GM18517 (cell line): Measurements from ENCODE around the gene WDR35.
"Not testable (repeated sequence)": the region's sequence is repeated elsewhere in the genome, so short reads cannot be mapped to it uniquely, and the experiment has no call there.

Source experiments
- ATAC-seq: cut with Tn5 transposase; IDR thresholded peaks from one replicate; pipeline ENCODE4 v1.9.1; 2021; ENCODE audit warnings: mild to moderate bottlenecking, moderate library complexity; ENCODE audit not compliant: unreplicated experiment

The WDR35 gene

DNA sequence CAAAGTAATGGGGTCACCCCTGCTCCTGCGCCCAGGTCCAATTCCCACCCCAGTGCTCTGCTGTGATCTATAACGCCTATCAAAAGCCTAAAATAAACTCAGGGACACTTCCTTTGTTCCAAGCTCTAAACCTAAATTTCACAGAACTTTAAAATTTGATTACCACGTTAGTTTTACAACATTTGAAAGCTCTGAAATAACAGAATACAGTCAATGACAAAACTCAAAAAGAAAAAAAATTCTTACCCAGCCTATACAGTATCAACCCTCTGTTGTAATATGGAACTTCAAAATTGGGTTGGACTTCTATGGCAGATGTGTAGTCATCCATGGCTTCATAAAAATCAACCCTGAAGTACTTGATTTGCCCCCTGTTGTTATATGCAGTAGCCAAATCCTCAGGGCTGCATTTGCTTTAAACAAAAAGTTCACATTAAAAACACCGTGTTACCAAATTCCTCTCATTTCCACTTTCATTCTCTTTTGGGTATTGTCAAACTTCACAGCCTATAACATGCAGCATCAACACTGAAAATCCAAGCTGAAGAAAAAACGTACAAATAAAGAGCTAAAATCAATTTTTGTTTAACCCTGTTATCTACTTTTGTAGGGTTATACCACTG is 92.2 kb downstream of the WDR35 start:
- no peak for ATAC-seq

DNA sequence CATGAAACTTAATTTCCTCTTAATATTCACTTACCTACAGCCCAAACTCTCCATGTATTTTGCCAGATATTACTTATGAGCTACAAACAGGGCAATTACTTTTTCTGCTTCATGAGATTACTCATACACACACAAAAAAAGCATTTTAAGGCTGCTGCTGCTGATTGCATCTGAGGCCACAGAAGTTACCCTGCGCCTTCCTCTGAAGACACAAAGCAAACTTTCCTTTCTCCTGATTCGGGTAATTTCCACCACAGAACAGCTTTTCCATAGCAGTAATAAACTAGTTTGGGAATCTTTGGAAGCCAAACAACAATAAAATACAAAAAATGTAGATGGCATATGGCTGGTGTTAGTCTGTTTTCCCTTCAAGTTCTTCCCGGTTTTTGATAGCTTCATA is 94.4 kb downstream of the WDR35 start:
- ATAC-seq, result no peak

DNA sequence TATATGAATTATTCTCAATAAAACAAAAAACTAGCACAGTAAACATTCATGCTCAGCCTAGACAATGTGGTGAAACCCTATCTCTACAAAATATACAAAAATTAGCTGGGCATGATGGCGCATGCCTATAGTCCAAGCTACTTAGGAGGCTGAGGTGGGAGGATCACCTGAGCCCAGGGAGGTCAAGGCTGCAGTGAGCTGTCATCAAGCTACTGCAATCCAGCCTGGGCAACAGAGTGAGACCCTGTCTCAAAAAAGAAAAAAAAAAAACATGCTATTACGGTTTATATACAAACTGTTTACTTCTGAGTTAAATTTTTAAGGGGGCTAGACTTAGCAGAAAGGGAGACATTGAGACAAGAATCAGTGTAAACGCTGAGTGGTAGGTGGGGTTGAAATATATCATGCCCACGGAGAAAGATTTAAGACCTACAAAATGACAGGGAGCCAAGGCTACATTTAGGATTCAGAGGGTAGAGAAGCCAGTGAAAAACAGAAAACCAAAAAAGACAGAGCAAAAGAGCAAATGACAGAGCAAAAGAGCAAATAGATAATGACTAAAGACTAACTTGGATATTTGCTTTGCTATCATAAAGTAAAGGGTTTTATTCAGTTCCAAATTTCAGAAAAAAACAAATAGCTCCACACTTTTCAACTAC is 95.6 kb downstream of the WDR35 start:
- peak; percentile 27 for ATAC-seq

DNA sequence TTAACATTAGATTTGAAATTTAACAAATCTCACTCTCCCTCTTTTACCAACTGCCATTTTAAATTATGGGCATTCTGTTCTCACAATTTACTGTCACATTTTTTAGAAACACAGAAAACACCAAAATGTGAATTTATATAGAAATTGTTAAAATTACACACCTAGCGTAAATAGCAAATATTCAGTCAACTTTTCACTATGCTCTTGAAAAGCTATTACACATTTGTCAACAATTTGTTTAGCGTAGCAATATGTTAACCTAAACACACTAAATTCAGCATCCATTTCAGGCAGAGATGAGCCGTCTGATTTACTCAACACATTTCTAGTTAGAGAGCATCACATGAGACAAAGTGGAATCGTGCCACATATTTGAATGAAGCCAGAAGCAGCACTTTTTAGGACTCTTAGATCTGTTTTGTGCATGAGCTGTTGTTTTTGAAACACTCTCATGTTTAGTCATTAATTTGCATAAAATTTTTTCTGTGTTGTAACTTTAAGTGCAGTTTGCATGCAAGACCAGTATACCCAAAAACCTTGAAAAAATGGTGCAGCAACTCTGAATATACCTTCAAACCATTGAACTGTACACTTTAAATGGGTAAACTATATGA is 96.3 kb downstream of the WDR35 start:
- peak; percentile 77 for ATAC-seq

DNA sequence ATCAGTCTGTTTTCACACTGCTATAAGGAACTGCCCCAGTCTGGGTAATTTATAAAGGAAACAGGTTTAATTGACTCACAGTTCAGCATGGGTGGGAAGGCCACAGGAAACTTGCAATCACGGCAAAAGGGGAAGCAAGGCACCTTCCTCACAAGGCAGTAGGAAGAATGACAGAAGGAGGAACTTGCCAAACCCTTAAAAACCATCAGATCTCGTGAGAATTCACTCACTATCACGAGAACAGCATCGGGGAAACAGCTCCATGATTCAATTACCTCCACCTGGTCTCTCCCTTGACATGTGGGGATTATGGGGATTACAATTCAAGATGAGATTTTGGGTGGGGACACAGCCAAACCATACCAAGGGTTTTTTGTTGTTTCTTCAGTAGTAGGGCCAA is 97.9 kb downstream of the WDR35 start:
- not testable (repeated sequence) for ATAC-seq

DNA sequence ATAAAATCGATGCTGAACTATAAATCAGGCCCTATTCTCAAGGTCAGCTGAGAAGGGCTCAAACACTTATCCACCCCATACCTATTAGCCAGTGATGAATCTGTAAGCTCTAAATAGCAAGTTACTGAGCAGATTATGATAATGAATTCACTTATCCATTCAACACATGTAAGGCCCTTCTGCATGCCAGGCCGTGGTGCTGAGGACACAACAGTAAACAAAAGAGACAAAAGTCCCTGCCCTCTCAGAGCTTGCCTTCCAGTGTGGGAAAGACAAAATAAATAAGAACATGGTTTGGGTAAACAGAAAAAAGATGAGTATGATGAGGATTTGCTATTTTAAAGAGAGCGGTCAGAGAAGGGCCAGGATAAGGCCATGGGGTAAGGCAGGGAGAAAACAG is 99.8 kb downstream of the WDR35 start:
- no peak for ATAC-seq

DNA sequence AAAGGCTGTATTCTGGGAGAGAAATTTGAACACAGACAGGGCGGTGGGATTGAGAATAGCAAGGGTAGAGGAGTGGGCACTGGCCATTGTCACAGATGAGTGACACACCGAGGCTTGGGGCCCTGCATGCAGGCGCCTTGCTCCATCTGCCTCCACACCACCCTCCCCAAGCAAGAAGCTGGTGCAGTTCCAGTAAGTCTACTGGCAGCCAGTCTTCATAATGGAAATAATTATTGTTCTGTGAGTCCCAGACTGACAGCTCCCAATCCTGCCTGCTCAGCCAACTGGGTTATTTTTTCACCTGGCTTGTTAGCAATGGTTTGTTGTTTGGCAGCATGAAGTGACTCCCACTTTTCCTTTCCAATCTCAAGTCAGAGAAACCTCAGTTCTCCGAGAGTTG is 101.1 kb downstream of the WDR35 start:
- ATAC-seq, result no peak

DNA sequence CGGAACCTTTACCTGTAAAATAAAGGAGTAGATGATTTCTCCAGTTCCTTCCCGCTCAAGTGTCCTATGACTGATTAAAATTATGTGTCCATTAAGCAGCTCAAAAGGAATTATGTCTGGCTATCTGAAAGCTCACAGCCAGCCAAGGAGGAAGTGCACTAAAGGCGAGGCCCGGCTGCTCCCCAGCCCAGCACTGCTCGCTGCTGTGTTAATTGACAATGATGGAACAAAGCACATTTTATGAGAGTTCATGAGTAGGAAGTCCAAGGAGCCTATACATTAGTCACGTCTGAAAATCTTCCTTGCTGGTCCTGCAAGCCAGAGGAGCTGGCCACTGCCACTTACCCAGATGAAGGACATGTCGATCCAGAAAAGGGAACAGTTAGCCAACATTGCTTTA is 102.4 kb downstream of the WDR35 start:
- no peak for ATAC-seq

DNA sequence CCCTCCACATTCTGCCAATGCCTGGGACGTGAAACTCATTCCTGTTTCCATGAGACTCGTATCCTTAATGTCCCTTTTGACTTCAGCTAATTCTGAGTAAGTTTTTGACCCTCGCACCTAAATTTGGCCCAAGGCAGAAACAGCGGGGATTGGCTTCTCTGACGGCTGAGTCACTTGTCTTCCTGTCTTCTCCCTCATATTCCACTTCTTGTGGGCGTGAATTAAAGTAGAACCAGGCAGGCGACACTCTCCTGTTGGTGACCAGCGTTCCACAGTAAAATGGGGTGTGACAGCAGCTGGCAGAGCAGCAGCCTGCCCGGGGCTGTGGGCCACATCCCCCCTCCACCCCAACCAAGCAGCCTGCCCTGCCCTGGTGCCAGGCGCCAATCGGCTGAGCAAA is 103.6 kb downstream of the WDR35 start:
- no peak for ATAC-seq

DNA sequence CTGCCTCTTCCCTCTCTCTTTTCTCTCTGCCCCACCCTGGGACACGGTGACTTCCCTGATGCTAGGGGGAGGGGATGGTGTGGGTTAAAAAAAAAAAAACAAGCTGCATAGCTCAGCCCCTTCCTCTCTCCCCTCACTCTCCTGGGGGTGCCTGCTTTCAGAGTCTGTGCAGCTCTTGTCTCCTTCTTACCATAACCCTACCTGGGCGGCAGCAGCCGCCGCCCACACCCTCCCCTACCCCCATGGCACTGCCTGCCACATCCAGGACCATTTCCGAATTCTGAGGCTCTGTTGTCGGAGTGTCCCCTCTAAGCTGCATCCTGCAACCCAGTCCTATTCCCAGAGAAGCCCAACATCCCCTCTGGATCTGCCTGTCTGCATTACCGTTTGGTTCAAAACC is 104.1 kb downstream of the WDR35 start:
- no peak for ATAC-seq

DNA sequence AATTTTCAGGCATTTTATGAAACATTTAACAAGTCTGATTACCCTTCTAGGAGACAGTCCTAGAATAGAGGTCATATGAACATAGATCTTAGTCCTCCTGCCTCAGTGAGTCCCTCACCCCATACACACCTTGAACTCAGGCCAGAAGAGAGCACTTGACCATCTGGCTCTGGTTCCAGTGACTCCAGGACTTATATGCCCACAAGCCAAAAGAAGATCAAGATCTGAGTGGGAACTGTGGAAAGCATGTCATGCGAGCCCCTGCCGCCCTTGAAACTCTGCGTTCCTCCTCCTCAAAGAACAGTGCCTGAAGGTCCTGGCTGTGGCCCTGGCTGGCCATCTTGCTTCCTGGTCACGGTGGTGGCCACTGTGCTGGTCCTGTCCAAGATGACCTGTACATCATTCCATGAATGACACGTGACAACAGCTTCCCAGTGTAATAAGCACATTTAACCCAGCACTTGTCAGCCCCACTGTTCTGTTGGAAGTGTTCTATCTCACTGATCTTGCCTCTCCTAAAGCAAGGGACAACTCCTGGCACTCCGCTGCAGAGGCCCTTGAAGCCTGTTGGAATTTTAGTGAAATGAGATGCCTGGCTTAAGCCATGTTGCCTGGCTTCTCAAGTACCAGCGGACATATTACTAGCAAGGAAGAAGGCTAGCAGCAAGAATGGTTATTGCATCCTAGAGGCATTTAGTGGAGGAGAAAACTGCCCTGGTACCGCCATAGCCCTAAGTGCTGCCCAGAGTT is 105.8 kb downstream of the WDR35 start:
- ATAC-seq, result no peak

DNA sequence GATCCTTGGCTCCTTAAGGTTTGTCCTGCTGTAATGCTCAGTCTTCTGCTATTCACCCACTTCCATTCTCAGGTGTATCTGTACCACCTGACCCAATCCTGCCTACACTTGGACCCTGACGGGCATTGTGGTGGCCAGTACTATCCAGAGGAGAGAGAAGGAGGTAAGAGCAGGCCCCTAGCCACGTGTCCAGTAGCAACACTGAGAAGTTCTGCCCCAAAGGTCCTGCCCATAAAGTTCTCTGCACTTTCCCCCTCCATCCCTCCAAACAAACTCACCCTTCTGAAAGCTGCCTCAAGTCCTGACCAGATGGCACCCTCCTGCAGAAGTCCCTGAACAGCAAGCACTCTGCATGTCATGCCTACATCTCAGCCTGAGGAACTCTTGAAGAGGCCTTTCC is 106.4 kb downstream of the WDR35 start:
- no peak for ATAC-seq

DNA sequence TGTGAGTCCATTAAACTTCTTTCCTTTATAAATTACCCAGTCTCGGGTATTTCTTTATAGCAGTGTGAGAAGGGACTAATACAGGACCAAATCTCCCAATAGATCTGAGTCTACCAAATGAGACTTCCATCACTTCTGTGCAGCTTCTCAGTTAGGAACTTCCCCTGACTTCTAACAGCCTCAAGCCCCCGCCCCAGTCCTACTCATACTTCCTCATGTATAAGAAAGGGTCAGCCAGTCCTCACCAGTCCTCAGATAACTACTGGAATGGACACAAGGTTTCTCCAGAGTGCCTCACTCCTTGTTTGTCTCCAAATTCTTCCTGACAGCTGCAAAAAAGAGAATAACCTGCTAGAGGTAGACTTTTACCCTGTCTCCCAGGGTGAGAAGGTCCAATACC is 107.6 kb downstream of the WDR35 start:
- no peak for ATAC-seq

DNA sequence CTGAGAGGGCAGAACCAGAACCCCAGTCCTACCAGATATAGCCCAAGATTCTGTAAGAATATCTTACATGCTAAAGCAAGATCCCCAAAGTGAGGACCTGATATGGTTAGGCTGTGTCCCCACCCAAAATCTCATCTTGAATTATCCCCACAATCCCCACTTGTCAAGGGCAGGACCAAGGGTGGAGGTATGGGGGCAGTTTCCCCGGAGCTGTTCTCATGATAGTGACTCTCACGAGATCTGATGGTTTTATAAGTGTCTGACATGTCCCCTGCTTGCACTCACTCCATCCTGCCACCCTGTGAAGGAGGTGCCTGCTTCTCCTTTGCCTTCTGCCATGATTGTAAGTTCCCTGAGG is 108.0 kb downstream of the WDR35 start:
- no peak for ATAC-seq

DNA sequence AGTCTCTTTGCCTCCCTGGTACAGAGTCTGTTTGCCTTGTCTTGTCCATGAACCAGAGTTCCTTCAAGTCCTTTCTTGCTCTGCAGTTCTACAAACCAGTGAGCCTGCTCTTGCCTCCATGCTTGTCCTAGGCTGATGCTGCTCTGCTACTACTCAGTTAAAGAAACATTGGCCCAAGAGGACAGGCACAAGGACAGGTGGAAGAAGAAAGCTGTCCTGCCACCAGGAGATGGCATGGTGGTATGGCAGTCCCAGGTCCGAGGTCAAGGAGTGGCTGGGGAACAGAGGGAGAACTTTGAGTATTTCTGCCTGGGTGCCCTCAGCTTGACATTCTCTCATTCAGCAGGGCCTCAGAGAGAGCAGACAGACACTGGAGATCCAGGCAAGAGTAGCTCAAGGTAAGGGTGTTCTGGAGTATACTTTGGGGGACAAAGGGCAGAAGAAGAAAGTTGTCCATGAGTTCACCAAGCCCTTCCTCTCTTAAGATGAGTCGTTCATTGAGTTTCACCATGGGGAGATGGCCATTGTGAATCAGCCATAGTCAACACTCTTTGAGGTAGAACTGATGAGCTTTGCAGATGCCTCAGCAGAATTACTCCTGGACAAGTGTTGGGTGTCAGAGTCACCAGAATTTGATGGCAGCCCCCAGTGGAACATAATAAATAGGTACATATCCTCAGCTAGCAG is 108.5 kb downstream of the WDR35 start:
- ATAC-seq, result no peak

DNA sequence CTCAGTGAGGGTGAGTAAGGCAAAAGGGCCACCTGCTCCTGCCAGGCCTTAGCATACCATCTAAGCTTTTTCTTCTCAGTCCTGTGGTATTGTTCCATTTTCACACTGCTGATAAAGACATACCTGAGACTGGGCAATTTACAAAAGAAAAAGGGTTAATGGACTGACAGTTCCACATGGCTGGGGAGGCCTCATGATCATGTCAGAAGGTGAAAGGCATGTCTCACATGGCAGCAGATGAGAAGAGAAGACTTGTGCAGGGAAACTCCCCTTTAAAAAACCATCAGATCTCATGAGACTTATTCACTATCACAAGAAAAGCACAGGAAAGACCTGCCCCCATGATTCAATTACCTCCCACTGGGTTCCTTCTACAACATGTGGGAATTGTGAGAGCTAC is 109.7 kb downstream of the WDR35 start:
- ATAC-seq, result not testable (repeated sequence)

DNA sequence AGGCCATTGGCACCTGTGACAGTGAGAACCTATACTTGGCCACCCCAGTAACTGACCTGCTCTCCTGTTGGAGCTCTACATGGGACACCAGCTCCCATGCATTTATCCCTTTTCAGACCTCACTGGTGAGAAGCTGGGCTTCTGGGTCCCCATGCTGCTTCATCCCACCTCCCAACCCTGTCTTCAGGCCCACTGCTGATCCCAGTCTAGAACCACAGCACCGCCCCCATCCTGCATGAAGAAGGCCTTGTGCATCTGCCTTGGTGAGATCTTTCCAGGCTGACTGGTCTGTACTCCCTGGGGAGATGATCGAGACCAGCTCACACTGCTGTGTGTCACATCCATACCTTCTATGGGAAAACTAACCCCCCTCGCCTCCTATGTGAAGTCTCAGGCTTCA is 110.8 kb downstream of the WDR35 start:
- no peak for ATAC-seq

DNA sequence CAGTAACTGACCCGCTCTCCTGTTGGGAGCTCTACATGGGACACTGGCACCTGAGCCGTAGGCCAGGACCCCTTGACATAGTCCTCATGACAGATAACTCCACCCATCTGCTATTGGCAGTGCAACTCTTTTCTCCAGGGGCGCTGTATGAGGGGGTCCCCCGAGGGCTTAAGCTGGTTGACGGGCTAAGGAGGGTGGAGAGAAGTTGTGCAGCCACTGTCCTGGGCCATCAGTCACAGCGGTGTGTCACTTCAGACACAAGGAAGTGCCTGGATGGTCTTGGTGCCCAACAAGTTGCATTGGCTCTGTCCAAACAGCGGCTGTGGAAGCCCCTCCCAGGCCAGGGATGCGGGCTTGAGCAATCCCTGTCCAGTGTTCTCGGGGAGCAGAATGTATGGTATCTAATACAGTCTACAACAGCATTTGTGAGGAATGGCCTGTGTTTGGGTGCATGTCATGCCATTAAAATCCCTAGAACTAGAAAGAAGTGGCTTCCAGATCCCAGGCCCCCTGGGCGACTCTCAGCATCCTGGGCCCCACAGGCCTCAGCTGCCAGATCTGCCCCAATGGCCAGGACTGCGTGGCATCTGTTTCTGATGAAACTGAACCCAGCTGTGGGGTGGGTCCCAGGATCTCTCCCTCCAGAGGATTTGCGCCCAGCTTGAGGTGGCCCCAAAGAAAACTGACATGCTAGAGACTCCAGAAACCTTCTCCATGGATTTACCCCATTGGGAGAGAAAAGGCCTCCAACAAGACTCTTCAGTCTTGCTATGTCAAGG is 111.4 kb downstream of the WDR35 start:
- no peak for ATAC-seq

DNA sequence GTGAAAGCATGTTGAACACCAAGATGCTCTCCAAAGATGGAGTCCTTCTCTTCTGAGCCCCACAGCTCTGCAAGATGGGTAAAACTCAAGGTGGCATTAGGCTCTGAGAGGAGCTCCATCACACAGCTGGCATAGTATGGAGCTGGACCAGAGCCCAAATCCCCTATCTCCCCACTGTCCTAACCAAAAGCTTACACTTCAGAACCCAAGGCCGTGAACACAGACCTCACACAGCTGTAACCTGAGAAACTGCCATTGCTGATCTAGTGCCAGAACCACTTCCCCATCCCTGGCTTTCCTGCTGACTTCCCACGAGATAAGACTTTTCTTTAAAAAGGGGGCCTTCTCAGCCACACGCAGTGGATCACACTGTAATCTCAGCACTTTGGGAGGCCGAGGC is 113.2 kb downstream of the WDR35 start:
- ATAC-seq, result no peak

DNA sequence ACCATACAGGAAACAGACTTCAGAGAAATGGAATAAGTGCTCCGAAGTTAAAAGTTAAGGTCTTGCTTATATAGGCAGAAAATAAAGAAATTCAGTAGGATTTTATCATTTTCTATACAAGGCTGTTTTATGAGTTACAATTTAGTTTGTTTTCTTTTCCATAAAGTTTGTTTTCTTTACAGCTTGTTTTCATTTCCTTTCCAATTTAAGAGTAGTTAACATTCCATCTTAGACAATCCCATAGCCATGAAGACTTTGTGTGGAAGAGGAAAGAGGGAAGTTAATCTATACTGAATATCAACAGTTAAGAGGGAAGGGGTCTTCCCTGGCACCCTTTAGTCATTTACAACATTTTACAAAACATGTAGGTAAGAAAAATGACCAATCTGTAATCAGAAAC is 114.6 kb downstream of the WDR35 start:
- ATAC-seq, result no peak

DNA sequence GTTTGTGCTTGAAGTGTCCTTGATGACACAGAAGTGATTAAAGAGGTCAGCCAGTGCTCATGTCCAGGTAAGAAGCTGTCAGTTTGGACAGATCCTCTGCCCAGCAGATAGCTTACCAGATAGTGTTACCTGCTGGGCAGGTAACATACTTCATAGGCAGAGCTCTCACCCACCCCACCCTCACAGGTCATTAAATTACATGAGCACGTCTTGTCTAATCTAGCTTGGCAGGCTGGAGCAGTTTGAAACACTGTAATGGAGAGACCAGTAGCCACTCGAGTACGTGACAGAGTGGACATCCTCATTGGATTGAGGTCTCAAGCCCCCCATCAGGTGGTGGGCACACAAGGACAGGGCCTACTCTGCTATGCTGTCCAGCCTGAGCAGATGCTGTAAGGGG is 115.2 kb downstream of the WDR35 start:
- ATAC-seq, result no peak
